Measurements from ENCODE around the gene MYOF. TPM values are rescaled to one million over a fixed set of nuclear protein-coding genes. Genes with fewer than 3 reads are reported as not detected.
A peak's percentile ranks its signal among the peaks of the same experiment; 100 is the strongest.
"Not testable (repeated sequence)": the region's sequence is repeated elsewhere in the genome, so short reads cannot be mapped to it uniquely, and the experiment has no call there.

Gene MYOF
- total RNA-seq, 2 experiments from 2014 or later: 10.8 to 10.9 TPM

GRCh38 chr10:93451244-93451947 lies 30.7 kb downstream of the MYOF start:
- no peak for DNase-seq
- H3K9me3 Mint-ChIP-seq: no peaks in the 10 kb centered on the region
- H3K4me1 Mint-ChIP-seq: peaks cover 23% of the 10 kb centered on the region
- H3K4me3 Mint-ChIP-seq: no peak overlapping the region
- H3K27ac Mint-ChIP-seq: peak overlapping the region; percentile 75
- H3K27me3 Mint-ChIP-seq: no peaks in the 10 kb centered on the region
- H3K36me3 Mint-ChIP-seq (ENCODE audit: low read depth): peaks cover 4% of the 10 kb centered on the region
- ChIA-PET CTCF (interaction anchor here (0.7 to 1.0 kb wide), 2 partner anchors 30 to 31 kb away, joined by 3 to 6 read pairs; partner anchors contain the start of gene MYOF), POLR2A (interaction anchor here (0.8 to 2.3 kb wide), 3 partner anchors 10 to 19 kb away, joined by 3 to 16 read pairs (median 5); no protein-coding TSS in a partner anchor)

GRCh38 chr10:93447970-93448369 lies 34.2 kb downstream of the MYOF start:
- Mint-ChIP-seq H3K4me1 (peaks cover 27% of the 10 kb centered on the region), H3K27me3 (no peaks in the 10 kb centered on the region), H3K9me3 (no peaks in the 10 kb centered on the region), H3K4me3 (no peak overlapping the region), H3K27ac (no peak overlapping the region), H3K36me3 (ENCODE audit: low read depth) (peaks cover 4% of the 10 kb centered on the region)
- ChIA-PET POLR2A (no interaction called here), CTCF (no interaction called here)
- no peak for DNase-seq

GRCh38 chr10:93447019-93447418 lies 35.1 kb downstream of the MYOF start:
- Mint-ChIP-seq H3K4me1 (peaks cover 20% of the 10 kb centered on the region), H3K4me3 (no peak overlapping the region), H3K27ac (no peak overlapping the region), H3K36me3 (ENCODE audit: low read depth) (peaks cover 4% of the 10 kb centered on the region), H3K27me3 (no peaks in the 10 kb centered on the region), H3K9me3 (no peaks in the 10 kb centered on the region)
- ChIA-PET CTCF (no interaction called here), POLR2A (no interaction called here)
- DNase-seq: no peak

GRCh38 chr10:93445978-93446720 lies 36.0 kb downstream of the MYOF start:
- H3K36me3 Mint-ChIP-seq (ENCODE audit: low read depth): no peaks in the 10 kb centered on the region
- ChIA-PET POLR2A (no interaction called here), CTCF (interaction anchor here (0.9 kb wide), 1 partner anchor 36 kb away, joined by 3 read pairs; the partner anchor contains the start of gene MYOF)
- no peaks in the 10 kb centered on the region for H3K27me3 Mint-ChIP-seq
- no peak for DNase-seq
- no peak overlapping the region for H3K4me3 Mint-ChIP-seq
- H3K27ac Mint-ChIP-seq: no peak overlapping the region
- H3K4me1 Mint-ChIP-seq: peaks cover 12% of the 10 kb centered on the region
- no peaks in the 10 kb centered on the region for H3K9me3 Mint-ChIP-seq

- CTCF ChIA-PET: interaction anchor here (0.7 kb wide), 1 partner anchor 37 kb away, joined by 4 read pairs; the partner anchor contains the start of gene MYOF
- DNase-seq: no peak
- H3K27me3 Mint-ChIP-seq: no peaks in the 10 kb centered on the region
- H3K36me3 Mint-ChIP-seq (ENCODE audit: low read depth): no peaks in the 10 kb centered on the region
- H3K4me3 Mint-ChIP-seq: no peak overlapping the region
- POLR2A ChIA-PET: no interaction called here
- H3K27ac Mint-ChIP-seq: no peak overlapping the region
- H3K4me1 Mint-ChIP-seq: peaks cover 12% of the 10 kb centered on the region
- no peaks in the 10 kb centered on the region for H3K9me3 Mint-ChIP-seq
These were observed 36.8 kb downstream of the MYOF start for GRCh38 chr10:93445097-93445960.

GRCh38 chr10:93443481-93443880 lies 38.7 kb downstream of the MYOF start:
- ChIA-PET POLR2A (no interaction called here), CTCF (no interaction called here)
- H3K36me3 Mint-ChIP-seq (ENCODE audit: low read depth): no peaks in the 10 kb centered on the region

GRCh38 chr10:93442721-93443120 lies 39.4 kb downstream of the MYOF start:
- H3K9me3 Mint-ChIP-seq; H3K4me1 Mint-ChIP-seq; H3K36me3 Mint-ChIP-seq (ENCODE audit: low read depth); CTCF ChIA-PET; H3K27ac Mint-ChIP-seq; H3K27me3 Mint-ChIP-seq; H3K4me3 Mint-ChIP-seq; DNase-seq: not testable (repeated sequence)
- POLR2A ChIA-PET: interaction anchor here (1.4 to 1.8 kb wide), 2 partner anchors 9 to 49 kb away, joined by 3 to 5 read pairs; no protein-coding TSS in a partner anchor

More at GRCh38 chr10:93443481-93443880, 38.7 kb downstream of the MYOF start:
- Mint-ChIP-seq H3K27me3 (no peaks in the 10 kb centered on the region), H3K27ac (no peak overlapping the region), H3K4me1 (peaks cover 12% of the 10 kb centered on the region), H3K9me3 (no peaks in the 10 kb centered on the region), H3K4me3 (no peak overlapping the region)
- no peak for DNase-seq

- Mint-ChIP-seq H3K27ac (no peak overlapping the region), H3K27me3 (no peaks in the 10 kb centered on the region), H3K4me1 (no peaks in the 10 kb centered on the region), H3K9me3 (no peaks in the 10 kb centered on the region), H3K4me3 (no peak overlapping the region), H3K36me3 (ENCODE audit: low read depth) (no peaks in the 10 kb centered on the region)
- DNase-seq: no peak
- CTCF ChIA-PET: interaction anchor here (0.7 to 1.4 kb wide), 2 partner anchors 24 to 65 kb away, joined by 3 to 4 read pairs; no protein-coding TSS in a partner anchor
- POLR2A ChIA-PET: interaction anchor here (1.2 to 1.8 kb wide), 2 partner anchors 11 to 42 kb away, joined by 3 to 5 read pairs; partner anchors contain the start of gene MYOF
These were observed 41.5 kb downstream of the MYOF start for GRCh38 chr10:93440591-93441091.

GRCh38 chr10:93438613-93439253 lies 43.4 kb downstream of the MYOF start:
- ChIA-PET POLR2A (no interaction called here), CTCF (interaction anchor here (0.6 kb wide), 1 partner anchor 147 kb away, joined by 3 read pairs; no protein-coding TSS in a partner anchor)
- H3K4me3 Mint-ChIP-seq: no peak overlapping the region
- H3K27me3 Mint-ChIP-seq: no peaks in the 10 kb centered on the region
- no peaks in the 10 kb centered on the region for H3K36me3 Mint-ChIP-seq (ENCODE audit: low read depth)
- no peaks in the 10 kb centered on the region for H3K9me3 Mint-ChIP-seq
- DNase-seq: no peak
- no peaks in the 10 kb centered on the region for H3K4me1 Mint-ChIP-seq
- H3K27ac Mint-ChIP-seq: no peak overlapping the region

GRCh38 chr10:93437946-93438612 lies 44.1 kb downstream of the MYOF start:
- no peak for DNase-seq
- H3K9me3 Mint-ChIP-seq: no peaks in the 10 kb centered on the region
- H3K36me3 Mint-ChIP-seq (ENCODE audit: low read depth): no peaks in the 10 kb centered on the region
- H3K27ac Mint-ChIP-seq: no peak overlapping the region
- no peak overlapping the region for H3K4me3 Mint-ChIP-seq
- POLR2A ChIA-PET: no interaction called here
- CTCF ChIA-PET: no interaction called here
- no peaks in the 10 kb centered on the region for H3K4me1 Mint-ChIP-seq
- H3K27me3 Mint-ChIP-seq: no peaks in the 10 kb centered on the region

GRCh38 chr10:93437086-93437945 lies 44.8 kb downstream of the MYOF start:
- Mint-ChIP-seq H3K4me1 (no peaks in the 10 kb centered on the region), H3K27me3 (no peaks in the 10 kb centered on the region), H3K36me3 (ENCODE audit: low read depth) (no peaks in the 10 kb centered on the region), H3K9me3 (no peaks in the 10 kb centered on the region), H3K4me3 (no peak overlapping the region), H3K27ac (no peak overlapping the region)
- ChIA-PET CTCF (no interaction called here), POLR2A (no interaction called here)
- no peak for DNase-seq
